SH-SY5Y (cell line): Measurements from ENCODE around the gene KCNH4.

Source experiments
- GATA2 ChIP-seq: IDR thresholded peaks from 2 replicates; pipeline ENCODE4 v1.6.1; 2011; ENCODE audit warnings: mild to moderate bottlenecking, low read depth, low read length
- GATA3 ChIP-seq: IDR thresholded peaks from 2 replicates; pipeline ENCODE4 v1.6.1; 2011; ENCODE audit warnings: low read depth, mild to moderate bottlenecking, low read length, moderate library complexity

DNA sequence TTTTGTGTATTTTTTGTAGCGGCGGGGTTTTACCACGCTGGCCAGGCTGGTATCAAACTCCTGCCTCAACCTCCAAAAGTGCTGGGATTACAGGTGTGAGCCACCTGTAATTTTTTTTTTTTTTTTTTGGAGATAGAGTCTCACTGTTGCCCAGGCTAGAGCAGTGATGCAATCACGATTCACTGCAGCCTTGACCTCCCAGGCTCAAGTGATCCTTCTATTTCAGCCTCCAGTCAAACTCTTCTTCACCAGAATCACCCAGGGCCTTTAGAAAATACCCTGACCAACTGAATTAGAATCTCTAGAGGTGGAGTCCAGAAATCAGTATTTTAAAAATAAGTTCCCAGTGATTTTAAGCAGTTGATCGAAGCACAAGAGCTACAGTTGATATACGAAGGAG is 45.8 kb downstream of the KCNH4 start:
- TF ChIP-seq GATA3 (no peak), GATA2 (no peak)
